ENCODE data around the gene ICAM4. TPM values are rescaled to one million over a fixed set of nuclear protein-coding genes. Genes with fewer than 3 reads are reported as not detected.

ICAM4 gene
- total and polyA plus RNA-seq, 2 donors (not counting 1 experiment from before 2014, with no cell fraction given), result 0.58 to 4.1 TPM

DNA sequence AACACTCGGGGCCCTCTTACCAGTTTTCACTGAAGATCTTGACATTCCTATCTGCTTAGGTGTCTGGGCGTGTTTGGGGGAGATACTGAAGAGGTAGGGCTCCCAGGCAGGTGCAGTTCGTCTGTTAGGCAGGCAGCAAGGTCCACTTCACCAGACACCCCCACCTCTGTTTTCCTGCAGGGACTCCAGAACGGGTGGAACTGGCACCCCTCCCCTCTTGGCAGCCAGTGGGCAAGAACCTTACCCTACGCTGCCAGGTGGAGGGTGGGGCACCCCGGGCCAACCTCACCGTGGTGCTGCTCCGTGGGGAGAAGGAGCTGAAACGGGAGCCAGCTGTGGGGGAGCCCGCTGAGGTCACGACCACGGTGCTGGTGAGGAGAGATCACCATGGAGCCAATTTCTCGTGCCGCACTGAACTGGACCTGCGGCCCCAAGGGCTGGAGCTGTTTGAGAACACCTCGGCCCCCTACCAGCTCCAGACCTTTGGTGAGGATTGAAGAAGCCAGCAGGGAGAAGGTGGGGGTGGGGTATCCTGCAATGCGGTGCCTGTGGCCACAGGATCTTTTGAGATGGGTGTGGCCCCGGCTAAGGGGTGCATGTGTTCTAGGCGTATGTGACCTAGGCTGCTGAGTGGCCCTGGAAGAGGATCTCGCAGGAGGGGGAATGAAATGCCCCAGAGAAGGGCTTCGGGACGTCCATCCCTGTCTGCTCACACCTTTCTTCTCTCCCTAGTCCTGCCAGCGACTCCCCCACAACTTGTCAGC is 3.3 kb upstream of the ICAM4 start:
- Histone ChIP-seq H3K4me1 (ENCODE audit: control insufficient read depth, extremely low read depth, insufficient read depth, low read length) (no peaks in the 10 kb centered on the region), H3K27ac (ENCODE audit: insufficient read depth, low read length) (no peak overlapping the region), H3K27me3 (ENCODE audit: control insufficient read depth, insufficient read depth, low read length) (peaks cover 5% of the 10 kb centered on the region), H3K4me2 (ENCODE audit: extremely low read depth, insufficient read depth, low read length) (no peak overlapping the region), H3K79me2 (ENCODE audit: control insufficient read depth, insufficient read depth, low read length) (no peaks in the 10 kb centered on the region), H3K4me3 (replicated peaks in 1 of 4; ENCODE audit: control extremely low read depth in 1 of 4, insufficient read depth in 1 of 4, low read depth in 3 of 4, low read length in 4 of 4) (no peak overlapping the region), H2AFZ (ENCODE audit: low read length) (no peak overlapping the region), H3K9me3 (ENCODE audit: control insufficient read depth, insufficient read depth, low read depth, low read length) (no peaks in the 10 kb centered on the region), H3K36me3 (ENCODE audit: control insufficient read depth, insufficient read depth, low read length) (no peaks in the 10 kb centered on the region), H4K20me1 (ENCODE audit: control insufficient read depth, extremely low read depth, insufficient read depth, low read length) (no peaks in the 10 kb centered on the region), H3K9ac (ENCODE audit: insufficient read depth, low read length) (no peak overlapping the region)
- TF ChIP-seq, protein P1, sequence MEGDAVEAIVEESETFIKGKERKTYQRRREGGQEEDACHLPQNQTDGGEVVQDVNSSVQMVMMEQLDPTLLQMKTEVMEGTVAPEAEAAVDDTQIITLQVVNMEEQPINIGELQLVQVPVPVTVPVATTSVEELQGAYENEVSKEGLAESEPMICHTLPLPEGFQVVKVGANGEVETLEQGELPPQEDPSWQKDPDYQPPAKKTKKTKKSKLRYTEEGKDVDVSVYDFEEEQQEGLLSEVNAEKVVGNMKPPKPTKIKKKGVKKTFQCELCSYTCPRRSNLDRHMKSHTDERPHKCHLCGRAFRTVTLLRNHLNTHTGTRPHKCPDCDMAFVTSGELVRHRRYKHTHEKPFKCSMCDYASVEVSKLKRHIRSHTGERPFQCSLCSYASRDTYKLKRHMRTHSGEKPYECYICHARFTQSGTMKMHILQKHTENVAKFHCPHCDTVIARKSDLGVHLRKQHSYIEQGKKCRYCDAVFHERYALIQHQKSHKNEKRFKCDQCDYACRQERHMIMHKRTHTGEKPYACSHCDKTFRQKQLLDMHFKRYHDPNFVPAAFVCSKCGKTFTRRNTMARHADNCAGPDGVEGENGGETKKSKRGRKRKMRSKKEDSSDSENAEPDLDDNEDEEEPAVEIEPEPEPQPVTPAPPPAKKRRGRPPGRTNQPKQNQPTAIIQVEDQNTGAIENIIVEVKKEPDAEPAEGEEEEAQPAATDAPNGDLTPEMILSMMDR (conservative IDR thresholded peaks at IDR 0.05 in 1 of 2, IDR thresholded peaks at IDR 0.05 in 1 of 2; ENCODE audit: low read depth in 1 of 2, low read length in 2 of 2), result no peak
- TF ChIP-seq EZH2 (IDR thresholded peaks at IDR 0.05; ENCODE audit: low read length, missing control alignments), result no peak
- no peak for DNase-seq (ENCODE audit: low read depth in 2 of 2)

DNA sequence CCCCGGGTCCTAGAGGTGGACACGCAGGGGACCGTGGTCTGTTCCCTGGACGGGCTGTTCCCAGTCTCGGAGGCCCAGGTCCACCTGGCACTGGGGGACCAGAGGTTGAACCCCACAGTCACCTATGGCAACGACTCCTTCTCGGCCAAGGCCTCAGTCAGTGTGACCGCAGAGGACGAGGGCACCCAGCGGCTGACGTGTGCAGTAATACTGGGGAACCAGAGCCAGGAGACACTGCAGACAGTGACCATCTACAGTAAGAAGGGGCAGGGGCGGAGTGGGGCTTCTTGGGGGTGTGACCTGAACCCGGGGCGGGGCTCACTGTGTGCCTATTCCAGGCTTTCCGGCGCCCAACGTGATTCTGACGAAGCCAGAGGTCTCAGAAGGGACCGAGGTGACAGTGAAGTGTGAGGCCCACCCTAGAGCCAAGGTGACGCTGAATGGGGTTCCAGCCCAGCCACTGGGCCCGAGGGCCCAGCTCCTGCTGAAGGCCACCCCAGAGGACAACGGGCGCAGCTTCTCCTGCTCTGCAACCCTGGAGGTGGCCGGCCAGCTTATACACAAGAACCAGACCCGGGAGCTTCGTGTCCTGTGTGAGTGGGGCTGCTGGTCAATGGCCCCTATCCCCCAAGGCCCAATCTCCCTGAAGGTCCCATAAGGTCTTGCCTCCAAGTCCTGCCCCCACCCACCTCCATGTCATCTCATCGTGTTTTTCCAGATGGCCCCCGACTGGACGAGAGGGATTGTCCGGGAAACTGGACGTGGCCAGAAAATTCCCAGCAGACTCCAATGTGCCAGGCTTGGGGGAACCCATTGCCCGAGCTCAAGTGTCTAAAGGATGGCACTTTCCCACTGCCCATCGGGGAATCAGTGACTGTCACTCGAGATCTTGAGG is 2.4 kb upstream of the ICAM4 start:
- H3K9me3 ChIP-seq (ENCODE audit: control insufficient read depth, insufficient read depth, low read depth, low read length), result no peaks in the 10 kb centered on the region
- no peak overlapping the region for H3K4me2 ChIP-seq (ENCODE audit: extremely low read depth, insufficient read depth, low read length)
- no peaks in the 10 kb centered on the region for H3K4me1 ChIP-seq (ENCODE audit: control insufficient read depth, extremely low read depth, insufficient read depth, low read length)
- no peak overlapping the region for H3K4me3 ChIP-seq (replicated peaks in 1 of 4; ENCODE audit: control extremely low read depth in 1 of 4, insufficient read depth in 1 of 4, low read depth in 3 of 4, low read length in 4 of 4)
- no peak overlapping the region for H3K9ac ChIP-seq (ENCODE audit: insufficient read depth, low read length)
- TF ChIP-seq EZH2 (IDR thresholded peaks at IDR 0.05; ENCODE audit: low read length, missing control alignments), result no peak
- TF ChIP-seq, protein P1 (conservative IDR thresholded peaks at IDR 0.05 in 1 of 2, IDR thresholded peaks at IDR 0.05 in 1 of 2; ENCODE audit: low read depth in 1 of 2, low read length in 2 of 2), result no peak
- H3K27ac ChIP-seq (ENCODE audit: insufficient read depth, low read length), result no peak overlapping the region
- H3K79me2 ChIP-seq (ENCODE audit: control insufficient read depth, insufficient read depth, low read length), result no peaks in the 10 kb centered on the region
- peaks cover 5% of the 10 kb centered on the region for H3K27me3 ChIP-seq (ENCODE audit: control insufficient read depth, insufficient read depth, low read length)
- H4K20me1 ChIP-seq (ENCODE audit: control insufficient read depth, extremely low read depth, insufficient read depth, low read length), result no peaks in the 10 kb centered on the region
- no peak for DNase-seq (ENCODE audit: low read depth in 2 of 2)
- no peak overlapping the region for H2AFZ ChIP-seq (ENCODE audit: low read length)
- no peaks in the 10 kb centered on the region for H3K36me3 ChIP-seq (ENCODE audit: control insufficient read depth, insufficient read depth, low read length)

DNA sequence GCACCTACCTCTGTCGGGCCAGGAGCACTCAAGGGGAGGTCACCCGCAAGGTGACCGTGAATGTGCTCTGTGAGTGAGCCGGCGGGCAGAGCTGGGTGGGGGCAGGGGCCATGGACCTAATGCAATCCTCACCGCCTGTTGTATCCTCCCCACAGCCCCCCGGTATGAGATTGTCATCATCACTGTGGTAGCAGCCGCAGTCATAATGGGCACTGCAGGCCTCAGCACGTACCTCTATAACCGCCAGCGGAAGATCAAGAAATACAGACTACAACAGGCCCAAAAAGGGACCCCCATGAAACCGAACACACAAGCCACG is 1.8 kb upstream of the ICAM4 start:
- Histone ChIP-seq H2AFZ (ENCODE audit: low read length) (no peak overlapping the region), H4K20me1 (ENCODE audit: control insufficient read depth, extremely low read depth, insufficient read depth, low read length) (no peaks in the 10 kb centered on the region)

More for the DNA sequence above, 1.8 kb upstream of the ICAM4 start:
- no peaks in the 10 kb centered on the region for H3K79me2 ChIP-seq (ENCODE audit: control insufficient read depth, insufficient read depth, low read length)
- peaks cover under 1% of the 10 kb centered on the region for H3K4me1 ChIP-seq (ENCODE audit: control insufficient read depth, extremely low read depth, insufficient read depth, low read length)
- no peak overlapping the region for H3K27ac ChIP-seq (ENCODE audit: insufficient read depth, low read length)
- H3K4me2 ChIP-seq (ENCODE audit: extremely low read depth, insufficient read depth, low read length), result no peak overlapping the region
- no peak for TF ChIP-seq EZH2 (IDR thresholded peaks at IDR 0.05; ENCODE audit: low read length, missing control alignments)
- TF ChIP-seq, protein P1 (conservative IDR thresholded peaks at IDR 0.05 in 1 of 2, IDR thresholded peaks at IDR 0.05 in 1 of 2; ENCODE audit: low read depth in 1 of 2, low read length in 2 of 2), result no peak
- H3K27me3 ChIP-seq (ENCODE audit: control insufficient read depth, insufficient read depth, low read length), result peaks cover 7% of the 10 kb centered on the region
- H3K36me3 ChIP-seq (ENCODE audit: control insufficient read depth, insufficient read depth, low read length), result no peaks in the 10 kb centered on the region
- no peak for DNase-seq (ENCODE audit: low read depth in 2 of 2)
- no peak overlapping the region for H3K4me3 ChIP-seq (replicated peaks in 1 of 4; ENCODE audit: control extremely low read depth in 1 of 4, insufficient read depth in 1 of 4, low read depth in 3 of 4, low read length in 4 of 4)
- H3K9ac ChIP-seq (ENCODE audit: insufficient read depth, low read length), result no peak overlapping the region
- H3K9me3 ChIP-seq (ENCODE audit: control insufficient read depth, insufficient read depth, low read depth, low read length), result no peaks in the 10 kb centered on the region
